ENCODE data around the gene PIK3CA. TPM values are rescaled to one million over a fixed set of nuclear protein-coding genes. Genes with fewer than 3 reads are reported as not detected.
"Not testable (repeated sequence)": the region's sequence is repeated elsewhere in the genome, so short reads cannot be mapped to it uniquely, and the experiment has no call there.

PIK3CA gene
- total RNA-seq, 1 donor from 2014 or later: 24.5 TPM

GRCh38 chr3:179113903-179114302, 34.3 kb upstream of the PIK3CA start:
- H3K9ac ChIP-seq: no peak overlapping the region
- no peak for TF ChIP-seq EZH2phosphoT487 (IDR thresholded peaks at IDR 0.05)
- TF ChIP-seq, protein P1, sequence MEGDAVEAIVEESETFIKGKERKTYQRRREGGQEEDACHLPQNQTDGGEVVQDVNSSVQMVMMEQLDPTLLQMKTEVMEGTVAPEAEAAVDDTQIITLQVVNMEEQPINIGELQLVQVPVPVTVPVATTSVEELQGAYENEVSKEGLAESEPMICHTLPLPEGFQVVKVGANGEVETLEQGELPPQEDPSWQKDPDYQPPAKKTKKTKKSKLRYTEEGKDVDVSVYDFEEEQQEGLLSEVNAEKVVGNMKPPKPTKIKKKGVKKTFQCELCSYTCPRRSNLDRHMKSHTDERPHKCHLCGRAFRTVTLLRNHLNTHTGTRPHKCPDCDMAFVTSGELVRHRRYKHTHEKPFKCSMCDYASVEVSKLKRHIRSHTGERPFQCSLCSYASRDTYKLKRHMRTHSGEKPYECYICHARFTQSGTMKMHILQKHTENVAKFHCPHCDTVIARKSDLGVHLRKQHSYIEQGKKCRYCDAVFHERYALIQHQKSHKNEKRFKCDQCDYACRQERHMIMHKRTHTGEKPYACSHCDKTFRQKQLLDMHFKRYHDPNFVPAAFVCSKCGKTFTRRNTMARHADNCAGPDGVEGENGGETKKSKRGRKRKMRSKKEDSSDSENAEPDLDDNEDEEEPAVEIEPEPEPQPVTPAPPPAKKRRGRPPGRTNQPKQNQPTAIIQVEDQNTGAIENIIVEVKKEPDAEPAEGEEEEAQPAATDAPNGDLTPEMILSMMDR (IDR thresholded peaks at IDR 0.05): no peak
- no peak for TF ChIP-seq EZH2 (IDR thresholded peaks at IDR 0.05)
- H4K20me1 ChIP-seq (ENCODE audit: low read depth): no peaks in the 10 kb centered on the region
- no peaks in the 10 kb centered on the region for H3K9me3 ChIP-seq (ENCODE audit: low read depth)
- H3F3A ChIP-seq (ENCODE audit: low read depth): no peaks in the 10 kb centered on the region
- Mint-ChIP-seq H3K27me3 (ENCODE audit: insufficient read depth, low read depth) (no peaks in the 10 kb centered on the region), H3K4me1 (no peaks in the 10 kb centered on the region), H3K9me3 (peaks cover 3% of the 10 kb centered on the region), H3K36me3 (peaks cover under 1% of the 10 kb centered on the region), H3K27ac (no peak overlapping the region), H3K4me3 (no peak overlapping the region)
- DNase-seq (ENCODE audit: low spot score): no peak
- no peak overlapping the region for H2AFZ ChIP-seq (replicated peaks)
- no peaks in the 10 kb centered on the region for H3K79me2 ChIP-seq (ENCODE audit: low read depth)
- no peaks in the 10 kb centered on the region for H3K27me3 ChIP-seq
- no peak overlapping the region for H3K4me3 ChIP-seq
- no peaks in the 10 kb centered on the region for H3K4me1 ChIP-seq
- H3K4me2 ChIP-seq: no peak overlapping the region
- no peak overlapping the region for H3K27ac ChIP-seq
- no peaks in the 10 kb centered on the region for H3K36me3 ChIP-seq

- H3K36me3 Mint-ChIP-seq; H3K79me2 ChIP-seq (ENCODE audit: low read depth); H2AFZ ChIP-seq (replicated peaks); H3K27me3 ChIP-seq; H3K4me3 Mint-ChIP-seq; H3K9me3 ChIP-seq (ENCODE audit: low read depth); H3K27ac ChIP-seq; H3K9ac ChIP-seq; H3F3A ChIP-seq (ENCODE audit: low read depth); H3K36me3 ChIP-seq; H3K4me1 Mint-ChIP-seq; DNase-seq (ENCODE audit: low spot score); H3K4me2 ChIP-seq; H4K20me1 ChIP-seq (ENCODE audit: low read depth); H3K27ac Mint-ChIP-seq; H3K4me3 ChIP-seq; H3K9me3 Mint-ChIP-seq; H3K27me3 Mint-ChIP-seq (ENCODE audit: insufficient read depth, low read depth); H3K4me1 ChIP-seq: not testable (repeated sequence)
Measured at GRCh38 chr3:179115444-179115843, 32.7 kb upstream of the PIK3CA start.

DNA sequence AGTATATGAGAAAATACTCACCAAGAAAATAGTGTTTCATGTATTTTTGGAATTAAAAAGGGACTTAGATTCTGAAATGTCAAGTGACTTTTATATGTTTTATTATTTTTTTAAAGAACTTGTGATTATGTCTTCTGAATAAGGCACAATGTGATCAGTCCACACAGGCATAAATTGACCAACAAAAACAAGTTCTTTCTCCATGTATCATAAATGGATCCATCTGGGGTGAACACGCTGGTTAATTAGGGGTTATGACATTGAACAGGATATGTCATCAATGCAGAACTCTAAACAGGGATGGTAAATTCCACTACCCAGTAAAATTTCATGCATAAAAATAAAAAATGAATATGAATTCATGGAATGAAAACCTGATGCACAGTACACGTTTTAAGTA, 31.3 kb upstream of the PIK3CA start:
- H3K27ac ChIP-seq: no peak overlapping the region
- no peaks in the 10 kb centered on the region for H3F3A ChIP-seq (ENCODE audit: low read depth)
- TF ChIP-seq EZH2phosphoT487 (IDR thresholded peaks at IDR 0.05) (no peak), EZH2 (IDR thresholded peaks at IDR 0.05) (no peak)
- TF ChIP-seq, protein P1 (IDR thresholded peaks at IDR 0.05): no peak
- no peak overlapping the region for H2AFZ ChIP-seq (replicated peaks)
- H3K27me3 ChIP-seq: no peaks in the 10 kb centered on the region
- Mint-ChIP-seq H3K4me3 (no peak overlapping the region), H3K27me3 (ENCODE audit: insufficient read depth, low read depth) (peaks cover 4% of the 10 kb centered on the region), H3K9me3 (peaks cover 7% of the 10 kb centered on the region), H3K4me1 (no peaks in the 10 kb centered on the region), H3K36me3 (peaks cover 4% of the 10 kb centered on the region), H3K27ac (no peak overlapping the region)
- no peak overlapping the region for H3K4me2 ChIP-seq
- no peaks in the 10 kb centered on the region for H3K9me3 ChIP-seq (ENCODE audit: low read depth)
- no peaks in the 10 kb centered on the region for H3K79me2 ChIP-seq (ENCODE audit: low read depth)
- H3K36me3 ChIP-seq: no peaks in the 10 kb centered on the region
- DNase-seq (ENCODE audit: low spot score): no peak
- H3K4me3 ChIP-seq: no peak overlapping the region
- H3K4me1 ChIP-seq: no peaks in the 10 kb centered on the region
- H3K9ac ChIP-seq: no peak overlapping the region
- H4K20me1 ChIP-seq (ENCODE audit: low read depth): no peaks in the 10 kb centered on the region

GRCh38 chr3:179132191-179132890, 15.8 kb upstream of the PIK3CA start:
- H3K36me3 Mint-ChIP-seq; H3K4me1 ChIP-seq; H3K9ac ChIP-seq; H3K27ac Mint-ChIP-seq; H3K9me3 Mint-ChIP-seq; H3K4me2 ChIP-seq; H3K27me3 ChIP-seq; H3K36me3 ChIP-seq; H3K79me2 ChIP-seq (ENCODE audit: low read depth); H3K27ac ChIP-seq; H3K9me3 ChIP-seq (ENCODE audit: low read depth); H3K4me3 ChIP-seq; H2AFZ ChIP-seq (replicated peaks); H3K27me3 Mint-ChIP-seq (ENCODE audit: insufficient read depth, low read depth); H3K4me1 Mint-ChIP-seq; H4K20me1 ChIP-seq (ENCODE audit: low read depth); H3F3A ChIP-seq (ENCODE audit: low read depth); H3K4me3 Mint-ChIP-seq: not testable (repeated sequence)
- DNase-seq (ENCODE audit: low spot score): peak; percentile 53
